ENCODE measurements around the gene C11orf86.

The C11orf86 gene

DNA sequence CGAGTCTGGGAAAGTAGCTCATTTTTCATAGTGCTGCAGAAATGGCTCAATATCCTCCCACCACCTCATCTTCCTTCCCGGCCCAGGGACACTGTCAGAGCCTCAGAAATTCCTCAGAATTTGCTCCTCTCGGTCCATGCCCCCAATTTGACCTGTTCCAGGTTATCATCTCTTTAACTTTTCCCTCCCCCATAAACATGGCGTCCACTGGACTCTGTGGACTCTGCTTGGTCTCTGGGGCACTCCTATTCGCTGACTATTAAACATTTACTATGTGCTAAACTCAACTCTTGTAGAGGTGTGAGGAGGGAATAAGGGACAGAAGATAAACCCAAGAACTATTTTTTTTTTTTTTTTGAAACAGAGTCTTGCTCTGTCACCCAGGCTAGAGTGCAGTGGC, 8.8 kb upstream of the C11orf86 start:
- no peak for DNase-seq (ENCODE audit: low read depth in 2 of 2)

DNA sequence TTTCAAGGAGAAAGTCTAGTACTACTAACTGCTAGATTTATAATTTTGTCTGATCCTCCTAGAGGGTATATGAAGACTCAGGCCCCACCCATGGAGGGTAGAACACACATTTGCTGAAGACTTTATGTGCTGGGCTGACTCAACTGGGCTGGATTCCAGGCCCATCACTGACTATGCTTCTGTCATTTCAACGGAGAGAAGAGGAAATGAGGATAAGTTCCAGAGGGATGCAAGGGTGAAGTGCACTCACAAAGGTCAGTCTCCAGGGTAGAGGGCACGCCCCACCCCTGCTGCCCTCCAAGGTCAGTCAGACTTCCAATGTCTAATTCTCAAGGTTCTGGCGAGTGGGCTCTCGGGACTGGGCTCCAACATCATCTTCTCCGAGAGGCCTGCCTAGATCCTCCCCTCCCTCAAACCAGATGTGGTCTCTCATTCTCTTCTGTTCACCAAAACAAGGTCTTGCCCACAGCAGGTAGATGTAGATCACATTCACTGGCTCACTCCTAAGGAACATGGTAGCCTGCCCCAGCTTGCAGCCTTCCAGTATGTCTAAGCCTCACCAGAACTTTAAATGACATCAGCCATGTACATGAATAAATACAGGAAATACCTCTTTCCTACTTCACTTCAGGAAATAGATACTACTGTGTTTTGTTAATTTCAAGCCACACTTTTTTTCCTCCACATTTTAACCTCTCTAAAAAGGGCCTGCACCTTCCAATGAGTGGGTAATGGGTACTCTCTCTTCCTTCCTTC, 7.3 kb upstream of the C11orf86 start:
- DNase-seq (ENCODE audit: low read depth in 2 of 2) = no peak

DNA sequence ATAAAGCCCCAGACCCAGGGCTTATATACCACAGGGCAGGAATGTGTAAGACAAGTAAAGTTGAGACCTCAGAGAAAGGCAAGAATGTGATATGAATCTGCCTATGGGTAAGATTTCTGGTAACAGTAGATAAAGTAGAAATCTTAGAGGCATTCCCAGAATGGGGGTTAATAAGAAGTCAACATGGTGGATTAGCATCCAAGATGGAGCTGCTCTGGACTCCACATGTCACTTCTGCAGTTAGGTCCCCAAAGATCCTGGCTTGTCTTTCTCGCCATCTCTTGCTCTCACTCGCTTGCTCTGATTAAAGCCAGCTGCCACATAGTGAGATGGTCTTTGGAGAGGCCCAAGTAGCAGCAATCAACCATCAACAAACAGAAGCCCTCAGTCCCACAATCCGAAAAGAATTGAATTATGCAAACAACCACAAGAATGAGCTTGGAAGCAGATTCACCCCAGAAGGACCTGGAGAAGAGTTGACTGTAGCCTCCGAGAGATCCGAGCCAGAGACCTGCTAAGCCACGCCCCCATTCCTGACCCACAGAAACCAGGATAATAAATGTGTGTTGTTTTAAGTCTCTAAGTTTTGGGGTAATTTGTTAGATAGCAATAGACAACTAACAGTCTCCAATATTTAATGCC, 5.4 kb upstream of the C11orf86 start:
- no peak for DNase-seq (ENCODE audit: low read depth in 2 of 2)

DNA sequence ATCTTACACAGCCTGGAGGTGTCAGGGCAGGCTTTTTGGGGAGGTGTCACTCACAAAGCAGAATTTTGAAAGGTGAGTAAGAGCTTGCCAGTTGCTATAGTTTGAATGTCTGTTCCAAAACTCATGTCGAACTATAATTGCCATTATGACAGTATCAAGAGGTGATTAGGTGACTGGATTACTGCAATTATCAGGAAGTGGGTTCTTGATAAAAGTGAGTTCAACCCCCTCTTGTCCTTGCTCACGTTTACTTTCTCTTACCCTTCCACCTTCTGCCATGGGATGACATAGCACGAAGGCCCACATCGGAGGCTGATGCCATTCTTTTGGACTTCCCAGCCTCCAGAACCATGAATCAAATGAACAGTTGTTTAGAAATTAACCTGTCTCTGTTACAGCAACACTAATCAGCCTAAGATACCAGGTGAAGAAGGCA, 4.7 kb upstream of the C11orf86 start:
- DNase-seq (ENCODE audit: low read depth in 2 of 2) = no peak

DNA sequence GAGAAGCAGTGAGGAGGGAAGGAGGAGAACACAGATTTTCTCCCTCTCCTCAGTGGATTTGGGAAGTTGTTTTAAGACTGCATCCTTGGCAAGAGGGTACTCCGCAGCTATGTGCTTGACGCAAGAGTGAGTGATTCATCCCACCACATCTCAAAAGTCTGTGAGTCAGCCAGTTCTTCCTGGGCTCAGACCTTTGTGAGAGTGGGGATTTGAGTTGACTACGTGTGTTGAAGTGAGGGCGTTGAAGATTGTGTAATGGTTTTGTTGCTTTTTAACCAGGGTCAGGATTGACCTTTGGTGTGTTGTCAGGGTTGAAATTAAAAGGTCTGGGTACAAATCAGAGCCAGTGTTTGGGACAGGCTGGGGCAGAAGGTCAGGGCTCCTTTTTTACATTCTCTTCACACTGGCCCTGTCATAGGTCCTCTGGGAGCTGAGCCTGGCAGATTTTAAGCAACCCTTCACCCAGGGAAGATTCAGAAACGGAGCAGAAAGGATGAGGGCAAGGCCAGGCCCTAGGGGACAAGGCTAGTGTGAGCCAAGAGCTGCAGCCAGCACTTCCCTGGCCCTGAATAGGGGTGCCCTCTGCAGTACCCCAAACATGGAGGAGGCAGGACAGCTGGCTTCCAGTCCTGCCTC, 4.2 kb upstream of the C11orf86 start:
- no peak for DNase-seq (ENCODE audit: low read depth in 2 of 2)

DNA sequence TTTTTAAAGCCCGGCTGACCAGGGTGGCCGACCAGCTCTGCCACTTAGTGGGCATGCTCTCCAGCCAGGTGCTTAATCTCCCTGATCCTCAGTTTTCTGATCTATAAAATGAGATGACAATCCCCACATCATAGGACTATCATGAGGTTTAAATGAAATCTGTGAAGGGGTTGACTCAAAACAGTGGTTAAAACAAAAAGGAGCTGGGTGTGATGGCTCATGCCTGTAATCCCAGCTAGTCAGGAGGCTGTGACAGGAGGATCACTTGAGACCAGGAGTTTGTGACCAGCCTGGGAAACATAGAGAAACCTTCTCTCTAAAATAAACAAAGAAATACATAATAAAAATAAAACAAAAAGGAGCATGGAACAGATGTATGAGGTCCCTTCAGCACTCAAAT, 3.6 kb upstream of the C11orf86 start:
- DNase-seq (ENCODE audit: low read depth in 2 of 2) = no peak

DNA sequence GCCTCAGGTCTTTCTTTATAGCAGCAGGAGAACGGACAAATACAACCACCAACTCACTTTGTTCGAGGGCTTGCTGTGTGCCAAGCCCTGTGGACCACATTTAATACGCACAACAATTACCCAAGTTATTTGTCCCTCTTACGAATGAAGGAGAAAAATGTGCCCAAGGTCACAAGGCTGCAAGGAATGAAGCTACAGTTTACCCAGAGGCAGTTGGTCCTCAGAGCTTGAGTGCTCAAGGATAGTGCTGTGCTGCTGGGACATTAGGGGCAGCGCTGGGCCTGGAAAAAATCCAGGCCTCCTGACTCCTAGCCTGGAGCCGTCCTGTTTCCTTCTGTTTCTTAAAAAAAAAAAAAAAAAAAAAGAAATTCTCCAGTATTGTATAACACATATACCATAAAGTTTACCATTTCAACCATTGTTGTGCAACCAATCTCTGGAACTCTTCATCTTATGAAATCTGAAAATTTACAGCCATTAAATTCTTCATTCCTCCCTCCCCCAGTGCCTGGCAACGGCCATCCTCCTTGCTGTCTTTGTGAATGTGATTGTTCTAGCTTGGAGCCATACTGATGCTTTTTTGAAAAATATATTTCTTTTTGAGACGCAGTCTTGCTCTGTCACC, 1.0 kb upstream of the C11orf86 start:
- DNase-seq (ENCODE audit: low read depth in 2 of 2) = no peak

DNA sequence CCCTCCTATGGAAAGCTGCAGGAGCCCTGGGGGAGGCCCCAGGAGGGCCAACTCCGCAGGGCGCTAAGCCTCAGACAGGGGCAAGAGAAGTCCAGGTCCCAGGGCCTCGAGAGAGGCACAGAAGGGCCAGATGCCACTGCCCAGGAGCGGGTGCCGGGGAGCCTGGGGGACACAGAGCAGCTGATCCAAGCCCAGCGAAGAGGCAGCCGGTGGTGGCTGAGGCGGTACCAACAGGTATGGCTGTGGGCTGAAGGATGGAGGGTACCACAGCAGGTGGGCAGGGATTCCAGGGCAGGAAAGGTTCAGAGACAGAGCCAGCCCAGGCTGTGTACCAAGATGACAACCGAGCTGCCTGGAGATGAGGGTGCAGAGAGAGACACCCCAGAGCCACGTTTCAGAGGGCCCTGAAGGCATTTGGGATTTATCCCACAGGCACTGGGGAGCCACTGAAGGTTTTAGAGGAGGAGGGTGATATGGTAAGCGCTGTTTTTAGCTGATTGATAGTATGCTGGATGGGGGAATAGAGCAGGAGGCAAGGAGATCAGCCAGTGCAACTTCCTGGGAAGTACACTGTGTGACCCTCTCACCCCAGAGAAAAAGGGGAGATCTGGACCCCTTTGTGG, 412 bp downstream of the C11orf86 start:
- DNase-seq (ENCODE audit: low read depth in 2 of 2) = no peak

DNA sequence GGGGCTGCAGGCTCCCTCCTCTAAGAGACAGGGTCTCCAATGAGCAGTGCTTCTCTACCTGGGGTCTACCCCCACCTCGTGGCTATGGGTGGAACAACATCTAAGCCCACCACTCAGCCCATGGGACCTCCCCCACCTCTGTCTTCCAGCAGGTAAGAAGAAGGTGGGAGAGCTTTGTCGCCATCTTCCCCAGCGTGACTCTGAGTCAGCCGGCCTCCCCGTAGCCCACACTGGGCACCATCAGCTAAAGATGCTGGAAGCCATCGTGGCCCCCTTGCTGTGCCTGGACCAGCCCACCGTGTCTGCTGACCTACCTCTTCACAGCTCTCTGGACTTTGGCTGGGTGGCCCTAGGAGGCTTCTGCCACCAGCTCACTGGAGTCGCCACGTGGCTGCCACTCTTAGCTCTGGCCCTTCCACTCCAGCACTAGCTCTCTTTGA, 944 bp downstream of the C11orf86 start:
- no peak for DNase-seq (ENCODE audit: low read depth in 2 of 2)

DNA sequence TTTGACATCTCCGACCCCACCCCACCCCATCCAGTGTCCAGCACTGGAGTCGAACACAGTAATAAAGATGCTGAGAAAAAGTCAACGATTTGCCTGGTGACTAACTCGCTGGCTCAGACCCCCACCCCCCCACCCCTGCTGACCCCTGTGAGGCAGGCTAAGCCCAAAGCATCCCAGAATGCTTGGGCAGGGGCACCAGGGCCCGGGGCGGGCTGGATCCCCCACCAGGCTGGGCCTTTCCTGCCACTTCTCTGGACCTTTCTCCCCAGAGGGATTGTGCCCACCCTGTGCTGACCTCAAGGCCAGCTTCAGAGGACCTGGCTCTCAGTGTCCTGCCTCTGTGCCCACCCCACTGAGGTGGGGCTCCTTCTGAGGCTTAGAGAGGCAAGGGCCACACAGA, 1.8 kb downstream of the C11orf86 start:
- DNase-seq (ENCODE audit: low read depth in 2 of 2) = no peak

DNA sequence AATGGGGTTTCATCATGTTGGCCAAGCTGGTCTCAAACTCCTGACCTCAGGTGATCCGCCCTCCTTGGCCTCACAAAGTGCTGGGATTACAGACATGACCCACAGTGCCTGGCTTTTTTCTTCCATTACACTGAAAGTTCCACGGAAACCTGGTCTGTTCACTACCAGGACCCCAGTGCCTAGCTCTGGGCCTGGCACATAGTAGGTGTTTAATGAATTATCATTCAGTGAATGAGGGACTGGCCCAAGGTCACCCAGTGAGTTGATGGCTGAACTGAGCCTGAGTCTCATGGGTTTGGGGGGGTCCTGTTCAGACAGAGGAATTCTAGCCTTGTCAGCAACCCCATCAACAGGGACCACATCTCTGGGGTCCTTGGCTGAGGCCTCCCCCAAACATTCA, 3.1 kb downstream of the C11orf86 start:
- no peak for DNase-seq (ENCODE audit: low read depth in 2 of 2)

DNA sequence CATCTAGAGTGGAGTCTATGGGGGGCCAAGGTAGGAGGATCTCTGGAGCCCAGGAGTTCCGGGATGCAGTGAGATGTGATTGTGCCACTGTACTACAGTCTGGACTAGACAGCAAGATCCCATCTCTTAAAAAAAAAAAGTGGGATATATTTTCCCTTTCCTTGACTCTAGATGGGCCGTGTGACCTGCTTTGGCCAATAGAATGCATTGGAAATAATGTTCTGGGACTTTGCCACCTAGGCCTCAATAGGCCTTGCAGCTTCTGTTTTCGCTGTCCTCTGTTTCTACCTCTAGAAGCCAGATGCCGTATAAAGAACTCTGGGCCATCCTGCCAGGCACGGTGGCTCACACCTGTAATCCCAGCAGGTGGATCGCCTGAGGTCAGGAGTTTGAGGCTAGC, 3.6 kb downstream of the C11orf86 start:
- no peak for DNase-seq (ENCODE audit: low read depth in 2 of 2)

DNA sequence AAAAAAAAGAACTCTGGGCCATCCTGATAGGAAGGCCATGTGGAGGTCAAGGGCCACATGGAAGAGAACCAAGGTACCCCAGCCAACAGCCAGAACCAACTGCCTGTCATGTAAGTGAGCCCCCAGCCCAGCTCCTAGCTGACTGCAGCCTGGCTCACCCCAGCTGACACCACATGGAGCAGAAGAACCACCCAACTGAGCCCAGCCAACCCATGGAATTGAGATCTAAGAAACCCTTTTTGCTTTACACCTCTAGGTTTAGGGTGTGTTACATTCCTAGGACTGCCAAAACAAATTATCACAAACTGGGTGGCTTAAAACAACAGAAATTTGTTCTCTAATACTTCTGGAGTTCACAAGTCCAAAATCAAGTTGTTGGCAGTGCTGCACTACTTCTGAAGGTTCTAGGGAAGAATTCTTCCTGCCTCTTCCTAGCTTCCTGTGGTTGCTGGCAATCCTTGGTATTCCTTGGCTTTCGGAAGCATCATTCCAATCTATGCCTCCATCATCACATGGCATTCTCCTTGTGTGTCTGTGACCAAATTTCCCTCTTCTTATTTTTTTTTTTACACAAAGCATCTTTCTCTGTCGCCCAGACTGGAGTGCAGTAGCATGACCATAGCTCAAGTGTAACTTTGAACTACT, 4.4 kb downstream of the C11orf86 start:
- no peak for DNase-seq (ENCODE audit: low read depth in 2 of 2)

DNA sequence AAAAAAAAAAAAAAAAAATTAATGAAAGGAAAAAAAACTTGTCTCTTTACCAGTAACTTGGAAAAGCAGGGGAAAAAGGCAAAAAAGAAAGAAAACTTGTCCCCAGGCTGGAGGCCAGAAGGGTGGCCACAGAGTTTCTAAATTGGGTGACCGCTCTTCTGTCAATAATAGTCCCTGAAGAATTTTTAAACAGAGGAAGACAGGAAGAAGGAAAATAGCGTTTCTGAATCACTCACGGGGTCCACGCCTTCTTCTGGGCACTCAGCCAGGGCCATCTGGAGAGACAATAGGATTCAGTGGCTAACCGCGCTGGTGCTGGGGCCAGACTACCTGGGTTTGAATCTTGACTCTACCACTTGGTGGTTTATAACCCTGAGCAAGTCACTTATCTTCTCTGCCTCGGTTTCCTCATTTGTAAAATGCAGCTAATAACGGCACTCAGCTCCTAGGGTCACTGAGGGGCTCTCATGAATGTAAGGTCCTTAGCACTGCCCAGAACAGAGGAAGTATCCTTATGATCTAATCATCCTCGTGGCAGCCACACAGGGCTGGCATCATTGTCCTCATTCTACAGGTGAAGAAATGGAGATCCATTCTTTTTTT, 7.0 kb downstream of the C11orf86 start:
- DNase-seq (ENCODE audit: low read depth in 2 of 2) = no peak

DNA sequence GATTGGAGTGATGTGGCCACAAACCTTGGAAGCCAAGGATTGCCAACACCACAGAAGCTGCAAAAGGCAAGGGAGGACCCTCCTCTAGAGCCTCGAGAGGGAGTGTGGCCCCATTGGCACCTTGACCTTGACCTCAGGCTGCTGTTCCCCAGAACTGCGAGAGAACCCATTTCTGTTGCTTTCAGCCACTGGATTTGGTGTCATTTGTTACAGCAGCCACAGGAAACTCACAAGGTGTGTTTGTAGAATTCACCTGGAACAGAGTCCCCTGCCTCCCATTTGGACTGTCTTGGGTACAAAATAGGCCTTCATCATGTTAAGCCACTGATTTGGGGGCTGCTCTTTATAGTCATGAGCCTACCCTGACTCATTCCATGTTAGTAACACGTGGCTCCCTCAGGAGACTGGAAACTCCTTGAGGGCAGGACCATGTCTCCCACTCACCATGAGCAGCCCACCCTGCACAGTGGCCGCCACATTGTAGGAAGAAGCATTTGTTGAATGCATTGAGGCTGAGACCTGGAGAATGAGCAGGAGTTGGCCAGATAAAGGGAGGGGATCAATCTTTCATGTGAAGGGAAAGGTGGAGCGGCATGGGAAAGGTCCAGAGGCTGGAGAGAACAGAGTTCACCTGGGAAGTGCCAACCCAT, 8.3 kb downstream of the C11orf86 start:
- no peak for DNase-seq (ENCODE audit: low read depth in 2 of 2)

DNA sequence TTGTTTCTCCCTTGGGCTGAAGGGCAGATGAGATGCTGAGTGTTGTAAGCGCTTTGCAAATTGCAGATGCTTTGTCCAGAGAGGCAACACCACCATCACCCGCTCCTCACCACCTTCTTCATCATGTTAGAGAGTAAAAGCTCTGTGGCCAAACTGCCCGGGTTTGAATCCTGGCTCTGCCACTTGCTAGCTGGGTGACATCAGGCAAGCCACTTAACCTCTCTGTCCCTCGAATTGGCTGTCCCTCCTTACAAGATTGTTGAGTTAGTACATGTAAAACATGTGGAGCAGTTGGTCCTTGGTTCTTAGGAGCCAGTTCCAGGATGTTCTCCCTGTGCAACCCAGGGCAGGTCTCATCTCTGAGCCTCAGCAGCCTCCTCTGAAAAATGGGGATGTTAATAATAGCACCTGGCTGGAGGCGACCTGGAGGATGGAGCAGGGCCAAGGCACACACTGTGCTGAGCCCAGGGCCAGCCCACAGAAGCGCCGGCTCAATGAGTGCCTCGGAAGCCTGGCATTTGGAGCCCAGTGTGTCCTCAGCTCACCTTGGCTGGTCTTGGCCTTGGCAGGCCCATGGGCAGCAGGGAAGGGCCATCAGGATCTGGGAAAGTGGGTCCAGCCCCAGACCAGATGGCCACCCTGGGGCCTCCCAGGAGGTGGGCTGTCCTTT, 10.5 kb downstream of the C11orf86 start:
- no peak for DNase-seq (ENCODE audit: low read depth in 2 of 2)

DNA sequence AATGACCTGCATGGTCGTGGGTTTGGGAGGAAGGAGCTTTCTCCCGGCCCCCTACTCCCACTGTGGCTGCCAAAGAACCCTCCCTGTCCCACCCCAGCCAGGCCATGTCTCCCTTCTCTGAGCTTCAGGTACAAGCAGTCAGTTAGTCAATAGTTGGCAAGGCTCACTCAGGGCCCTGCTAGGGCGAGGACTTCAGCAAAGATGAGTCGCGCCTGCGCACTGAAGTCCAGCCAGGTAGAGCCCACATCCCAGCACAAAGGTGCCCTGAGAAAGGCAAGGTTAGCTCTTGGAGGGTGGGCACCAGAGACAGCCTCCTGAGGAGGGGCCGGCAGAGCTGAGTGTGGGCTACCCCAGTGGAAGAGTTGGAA, 11.1 kb downstream of the C11orf86 start:
- no peak for DNase-seq (ENCODE audit: low read depth in 2 of 2)

DNA sequence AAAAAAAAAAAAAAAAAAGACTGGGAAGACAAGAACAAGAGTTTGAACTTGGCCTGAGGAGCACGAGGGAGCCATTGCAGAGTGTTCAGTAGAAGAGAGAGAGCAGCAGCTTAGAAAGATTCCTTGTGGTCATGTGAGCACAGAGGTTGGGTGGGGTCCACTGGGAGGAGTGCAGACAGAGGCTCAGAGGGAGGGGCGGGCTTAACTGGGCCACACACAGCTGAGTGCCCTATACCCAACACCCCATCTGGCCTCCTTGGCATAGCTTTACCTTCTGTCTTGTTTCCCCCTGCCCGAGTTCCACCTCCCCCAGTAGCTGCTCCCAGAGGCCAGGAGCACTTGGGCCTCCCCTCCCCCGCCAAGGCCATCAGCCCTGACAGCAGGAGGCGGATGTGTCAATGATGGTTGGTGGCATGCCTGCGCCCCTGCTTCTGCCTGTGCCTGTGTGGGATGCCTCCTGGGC, 12.1 kb downstream of the C11orf86 start:
- DNase-seq (ENCODE audit: low read depth in 2 of 2) = no peak

DNA sequence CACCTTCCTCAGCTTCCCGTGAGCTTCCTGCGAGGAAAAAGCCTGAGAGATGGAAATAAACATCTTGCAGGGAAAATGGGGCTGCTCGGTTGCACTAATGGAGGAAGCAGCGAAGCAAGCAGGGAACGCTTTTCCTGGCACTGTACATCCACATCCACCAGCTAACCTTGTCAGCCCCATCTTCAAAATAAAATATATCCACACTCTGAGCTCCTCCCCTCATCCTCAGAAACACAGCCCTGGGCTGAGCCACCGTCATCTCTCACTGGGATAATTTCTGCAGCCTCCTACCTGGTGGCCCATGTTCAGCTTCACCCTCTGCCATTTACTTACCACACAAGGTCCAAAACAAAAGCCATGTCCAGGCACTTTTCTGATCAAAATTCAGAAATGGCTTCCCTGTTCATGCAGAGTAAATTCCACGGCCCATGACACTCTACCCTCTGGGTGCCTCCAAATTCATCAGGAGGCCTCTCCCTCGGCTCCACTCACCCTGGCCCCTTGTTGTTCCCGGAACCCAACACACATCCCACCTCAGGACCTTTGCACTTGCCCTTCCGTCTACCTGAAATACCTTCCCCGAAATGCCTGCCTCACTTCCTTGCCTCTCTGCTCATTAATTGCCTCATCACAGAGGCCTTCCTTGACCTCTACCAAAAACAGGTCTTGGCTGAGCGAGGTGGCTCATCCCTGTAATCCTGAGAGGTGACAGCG, 13.0 kb downstream of the C11orf86 start:
- no peak for DNase-seq (ENCODE audit: low read depth in 2 of 2)
